Right kidney (tissue), 1 donor: ENCODE results near the gene TTC28.
A peak's percentile ranks its signal among the peaks of the same experiment; 100 is the strongest.
"Not testable (repeated sequence)": the region's sequence is repeated elsewhere in the genome, so short reads cannot be mapped to it uniquely, and the experiment has no call there.

Source experiments
- DNase-seq: peaks from one replicate; pipeline ENCODE4 v3.0.0-alpha.2; 2016

The TTC28 gene

DNA sequence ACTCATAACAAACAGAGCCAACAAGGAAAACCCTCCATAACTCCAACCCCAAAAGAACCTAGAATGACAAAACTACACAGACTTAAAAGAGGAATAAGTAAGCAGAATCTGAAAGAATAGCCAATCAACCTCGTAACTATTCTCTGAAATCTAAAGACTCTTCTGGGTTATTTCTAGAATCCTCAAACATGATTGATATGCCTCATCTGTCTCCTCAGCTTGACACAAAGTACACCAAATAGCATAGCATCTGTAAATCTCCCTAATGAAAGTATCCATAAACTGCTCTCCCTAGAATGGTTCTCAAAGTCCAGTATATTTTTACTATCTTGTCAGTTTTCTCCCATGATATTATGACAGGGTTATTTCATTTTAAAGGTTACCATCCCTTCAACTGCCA is 195.0 kb downstream of the TTC28 start:
- DNase-seq, result no peak

DNA sequence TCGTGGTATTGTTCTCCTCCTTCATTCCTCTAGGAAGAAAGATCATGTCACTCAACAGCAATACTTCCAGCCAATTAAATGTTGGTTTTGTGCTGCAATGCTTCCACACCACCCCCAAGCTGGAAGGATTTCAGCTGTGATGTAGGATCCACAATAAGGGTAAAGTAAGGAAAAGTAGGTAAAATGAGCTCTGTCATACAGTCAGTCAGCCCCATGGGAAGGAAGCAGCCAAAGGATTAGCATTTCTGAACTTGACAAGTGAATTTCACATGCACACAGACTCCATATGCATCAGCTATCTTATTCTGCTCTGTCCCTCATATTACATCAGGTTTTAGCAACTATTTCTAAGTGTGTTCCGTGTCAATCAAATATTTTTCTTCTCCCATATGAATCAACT is 197.9 kb downstream of the TTC28 start:
- DNase-seq, result no peak

DNA sequence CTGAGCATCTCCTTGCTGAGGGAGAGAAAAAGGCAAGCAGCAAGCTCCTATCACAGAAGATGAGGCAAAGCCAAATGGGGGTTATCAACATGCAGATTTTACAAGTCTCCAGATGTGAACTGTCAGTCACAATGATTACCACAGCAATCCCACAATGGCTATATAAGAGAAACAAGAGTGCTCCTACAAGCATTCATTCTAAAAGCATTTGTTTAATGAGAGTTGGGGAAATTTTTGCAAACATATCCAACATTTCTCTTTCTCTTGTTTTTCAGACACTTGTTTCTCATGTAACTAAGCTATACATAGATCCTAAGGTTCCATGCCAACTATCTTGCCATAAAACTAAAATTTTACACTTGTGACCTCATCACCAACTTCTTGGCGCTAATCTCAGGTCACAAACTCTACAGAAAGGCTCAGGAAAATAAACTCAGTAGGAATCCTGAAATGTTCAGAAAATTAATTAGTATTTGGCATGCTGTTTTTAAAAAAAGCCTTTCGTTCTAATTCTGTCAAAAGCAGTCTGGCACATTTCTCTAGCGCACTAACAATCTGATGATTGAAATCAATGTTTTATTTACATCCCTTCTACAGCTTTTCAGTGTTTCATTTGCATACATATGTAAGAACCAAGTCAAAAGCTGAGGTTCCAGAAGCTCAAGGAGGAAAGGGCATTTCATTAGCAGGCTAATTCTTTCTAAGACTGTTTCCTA is 199.5 kb downstream of the TTC28 start:
- DNase-seq, result no peak

DNA sequence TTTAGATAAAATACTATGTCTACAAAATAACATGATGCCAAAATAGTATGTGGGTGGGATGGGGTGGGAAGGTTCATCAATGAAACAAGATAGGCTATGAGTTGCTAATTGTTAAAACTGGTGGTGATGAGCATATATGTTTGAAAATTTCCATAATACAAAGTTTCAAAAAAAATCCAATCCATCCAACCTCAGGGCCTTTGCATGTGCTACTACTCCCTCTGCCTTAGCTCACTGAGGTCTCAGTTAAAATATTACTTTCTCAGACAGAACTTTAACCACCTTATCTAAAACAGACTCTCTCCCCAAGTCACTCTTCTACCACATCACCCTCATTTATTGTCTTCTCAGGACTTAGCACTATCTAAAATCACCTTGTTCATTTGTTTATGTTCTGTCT is 201.1 kb downstream of the TTC28 start:
- DNase-seq, result no peak

- DNase-seq, result no peak
Observed at GRCh38 chr22:28477556-28477955, 202.1 kb downstream of the TTC28 start.

GRCh38 chr22:28474330-28474729 is 205.3 kb downstream of the TTC28 start:
- DNase-seq, result no peak

DNA sequence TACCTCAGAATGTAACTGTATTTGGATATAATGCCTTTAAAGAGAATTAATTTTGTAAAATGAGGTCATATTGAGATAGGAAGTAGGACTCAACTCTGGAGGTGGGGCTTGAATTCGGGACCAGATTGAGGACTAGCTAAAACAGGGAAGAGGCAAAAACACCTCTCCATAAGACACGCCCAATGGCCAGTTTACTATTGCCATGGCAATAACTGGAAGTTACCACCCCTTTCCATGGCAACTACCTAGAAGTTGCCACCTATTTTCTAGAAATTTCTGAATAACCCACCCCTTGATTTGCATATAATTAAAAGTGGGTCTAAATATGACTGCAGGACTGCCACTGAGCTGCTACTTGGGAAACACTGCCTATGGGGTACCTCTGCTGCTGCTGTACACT is 206.4 kb downstream of the TTC28 start:
- no peak for DNase-seq

GRCh38 chr22:28467055-28467454 is 212.6 kb downstream of the TTC28 start:
- DNase-seq, result not testable (repeated sequence)

DNA sequence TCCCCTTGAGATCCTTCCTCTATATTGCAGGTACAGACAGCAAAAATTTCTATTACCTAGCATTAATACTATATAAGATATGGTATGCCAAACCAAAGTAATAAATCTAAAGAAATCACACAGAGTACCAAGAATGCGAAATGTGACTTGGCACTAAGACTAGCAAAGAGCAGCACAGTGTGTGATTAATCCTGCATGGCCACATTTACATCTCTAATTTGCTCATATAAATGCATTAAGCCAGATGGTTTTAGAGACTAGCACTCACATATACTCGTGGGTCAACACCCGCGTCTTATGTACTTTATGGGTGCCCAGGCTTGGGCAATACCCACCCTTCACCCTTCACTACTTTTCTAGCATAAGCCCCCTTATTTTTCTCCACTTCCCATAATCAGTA is 213.2 kb downstream of the TTC28 start:
- no peak for DNase-seq

GRCh38 chr22:28465841-28466240 is 213.8 kb downstream of the TTC28 start:
- no peak for DNase-seq

GRCh38 chr22:28464127-28464526 is 215.5 kb downstream of the TTC28 start:
- no peak for DNase-seq

DNA sequence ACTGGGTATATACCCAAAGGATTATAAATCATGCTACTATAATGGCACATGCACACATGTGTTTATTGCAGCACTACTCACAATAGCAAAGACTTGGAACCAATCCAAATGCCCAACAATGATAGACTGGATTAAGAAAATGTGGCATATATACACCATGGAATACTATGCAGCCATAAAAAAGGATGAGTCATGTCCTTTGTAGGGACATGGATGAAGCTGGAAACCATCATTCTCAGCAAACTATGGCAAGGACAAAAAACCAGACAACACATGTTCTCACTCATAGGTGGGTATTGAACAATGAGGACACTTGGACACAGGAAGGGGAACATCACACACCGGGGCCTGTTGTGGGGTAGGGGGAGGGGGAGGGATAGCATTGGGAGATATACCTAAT is 216.2 kb downstream of the TTC28 start:
- DNase-seq, result not testable (repeated sequence)

DNA sequence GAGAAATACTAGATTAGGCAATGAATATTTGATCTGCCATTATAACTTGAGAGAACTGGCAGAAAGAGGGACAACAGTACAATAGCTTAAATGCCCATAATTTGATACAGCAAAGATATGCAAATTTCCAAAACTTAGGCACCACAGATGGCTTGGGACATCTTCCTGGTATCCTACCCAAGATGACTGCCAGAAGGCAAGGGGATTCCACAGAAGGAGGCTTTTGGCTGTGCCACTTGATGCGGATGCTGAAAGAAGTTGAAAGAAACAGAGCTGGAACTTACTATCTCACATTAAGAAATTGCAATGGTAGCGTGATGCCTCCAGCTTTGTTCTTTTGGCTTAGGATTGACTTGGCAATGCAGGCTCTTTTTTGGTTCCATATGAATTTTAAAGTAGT is 216.7 kb downstream of the TTC28 start:
- DNase-seq, result no peak

- no peak for DNase-seq
Observed at GRCh38 chr22:28462041-28462440, 217.6 kb downstream of the TTC28 start.

- DNase-seq, result no peak
Observed at GRCh38 chr22:28454431-28455064, 225.1 kb downstream of the TTC28 start.

DNA sequence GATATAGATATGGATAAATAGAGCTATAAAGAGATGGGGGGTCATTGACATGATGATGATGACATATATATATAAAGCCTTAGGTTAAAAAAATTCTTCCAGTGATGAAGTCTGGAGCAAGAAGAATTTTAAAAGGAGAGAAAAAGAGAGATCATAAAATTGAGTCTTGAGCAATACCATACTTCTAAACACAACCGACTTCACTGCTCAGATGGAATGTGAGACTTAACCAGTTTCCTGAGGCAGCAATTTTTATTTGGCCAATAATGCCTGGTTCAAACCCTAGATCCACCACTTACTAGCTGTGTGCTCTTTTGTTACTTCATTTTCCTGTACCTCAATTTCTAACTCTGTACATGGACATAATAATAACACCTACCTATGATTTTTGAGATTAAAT is 229.5 kb downstream of the TTC28 start:
- DNase-seq, result no peak

- no peak for DNase-seq
Observed at GRCh38 chr22:28449041-28449440, 230.6 kb downstream of the TTC28 start.

DNA sequence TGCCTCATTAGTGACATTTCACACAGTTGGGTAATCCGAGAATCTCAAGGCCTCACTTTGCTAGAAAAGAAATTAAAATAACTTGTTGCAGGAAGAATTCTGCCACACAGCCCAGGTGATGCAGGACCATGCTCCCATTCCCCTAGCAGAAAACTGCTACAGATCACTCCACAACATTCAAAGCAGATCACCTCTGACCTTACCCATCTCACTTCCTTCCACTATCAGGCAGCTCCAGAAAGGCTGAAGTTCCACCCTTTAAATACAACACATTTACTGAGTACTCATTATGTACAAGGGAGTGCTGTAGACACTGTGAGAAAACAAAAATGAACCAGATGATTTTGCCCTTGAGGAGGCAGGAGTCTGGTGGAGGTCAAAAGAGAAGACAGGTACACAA is 231.0 kb downstream of the TTC28 start:
- no peak for DNase-seq

DNA sequence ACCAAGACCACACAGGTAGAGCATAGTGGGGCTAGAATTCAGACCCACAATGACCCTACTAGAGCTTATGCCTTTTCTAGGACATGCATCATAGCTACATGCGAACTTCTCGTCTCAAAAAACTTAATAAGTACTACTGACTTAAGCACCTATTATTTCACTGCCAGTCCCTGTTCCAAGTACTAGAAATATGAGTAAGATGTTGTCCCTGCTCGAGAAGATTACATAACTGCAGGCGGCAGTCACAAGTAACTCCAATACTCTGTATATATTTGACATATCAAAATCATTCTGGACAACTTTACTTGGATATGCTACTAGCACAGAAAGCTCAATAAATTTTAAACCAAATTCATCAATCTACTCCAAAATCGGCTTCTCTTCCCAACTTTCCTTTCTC is 235.0 kb downstream of the TTC28 start:
- DNase-seq, result no peak

- no peak for DNase-seq
Observed at GRCh38 chr22:28443526-28443876, 236.1 kb downstream of the TTC28 start.

GRCh38 chr22:28442711-28443525 is 236.7 kb downstream of the TTC28 start:
- DNase-seq, result peak; percentile 67

GRCh38 chr22:28442264-28442710 is 237.4 kb downstream of the TTC28 start:
- DNase-seq, result peak; percentile 86

- DNase-seq, result peak; percentile 84
Observed at GRCh38 chr22:28441720-28442263, 237.8 kb downstream of the TTC28 start.
